ENCODE data around the gene ERRFI1. TPM values are rescaled to one million over a fixed set of nuclear protein-coding genes. Genes with fewer than 3 reads are reported as not detected.

The ERRFI1 gene
- polyA plus RNA-seq, 3 donors: 0.08 to 1.5 (median 0.28) TPM

DNA sequence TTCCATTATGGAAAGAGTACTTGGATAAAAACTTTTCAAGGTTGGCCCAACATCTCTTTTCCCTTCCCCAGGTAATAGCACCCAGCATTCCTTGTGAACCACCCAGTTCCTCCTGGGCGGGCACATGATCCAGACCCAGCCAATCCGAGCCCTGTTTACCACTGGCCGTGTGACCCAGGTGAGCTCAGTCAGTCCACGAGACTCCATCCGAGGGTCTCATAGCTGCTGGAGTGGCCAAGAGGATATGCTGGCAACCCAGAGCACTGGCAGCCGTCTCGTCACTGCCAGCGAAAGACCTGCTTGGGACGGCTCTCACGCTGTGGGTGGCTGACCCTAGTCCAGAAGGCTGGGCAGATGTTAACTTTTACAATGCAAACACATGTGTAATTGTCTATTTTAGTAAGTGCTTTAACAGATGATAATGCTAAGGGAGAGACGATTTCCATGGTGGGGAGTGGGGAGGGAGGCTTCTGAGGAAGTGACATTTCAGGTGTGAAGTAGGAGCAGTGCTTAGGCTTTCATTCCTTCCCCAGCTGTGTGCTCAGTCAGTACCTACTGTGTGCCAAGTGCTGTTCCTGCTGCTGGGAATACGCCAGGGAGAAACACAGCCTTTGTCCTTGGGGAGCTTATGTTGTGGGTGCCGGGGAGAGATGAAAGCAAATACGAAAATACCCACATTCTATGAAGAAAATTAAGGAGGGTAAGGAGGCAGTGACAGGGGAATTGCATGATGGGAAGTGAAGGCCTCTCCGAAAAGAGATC, 40.1 kb downstream of the ERRFI1 start:
- no peaks in the 10 kb centered on the region for H3K9me3 ChIP-seq (replicated peaks in 1 of 2; ENCODE audit: control insufficient read depth in 1 of 2, insufficient read depth in 1 of 2, low read length in 2 of 2)
- H3K36me3 Mint-ChIP-seq: peaks cover 60 to 82% of the 10 kb centered on the region in 2 donors
- no peaks in the 10 kb centered on the region for H3K79me2 ChIP-seq (ENCODE audit: insufficient read depth, low read length)
- H3K27ac ChIP-seq (ENCODE audit: low read depth in 1 of 2, low read length in 2 of 2): no peak overlapping the region
- no peak overlapping the region for H3K9ac ChIP-seq (ENCODE audit: insufficient read depth, low read length, poor library complexity, severe bottlenecking)
- H3K4me2 ChIP-seq (replicated peaks; ENCODE audit: extremely low read depth, low read length, poor library complexity, severe bottlenecking): no peak overlapping the region
- H3K4me1 Mint-ChIP-seq: peaks cover 4% of the 10 kb centered on the region
- no peak for DNase-seq
- H3K9me3 Mint-ChIP-seq: peaks cover 0 to 3% (median 0%) of the 10 kb centered on the region in 7 donors
- WGBS (ENCODE audit: insufficient coverage): 91% methylated on average over 11 of the region's 15 CpGs
- peak overlapping the region in 3 of 7 donors; percentile 48 to 55 (median 51) for H3K27ac Mint-ChIP-seq
- no peaks in the 10 kb centered on the region for H3K27me3 Mint-ChIP-seq (ENCODE audit: low read depth in 3 of 3)
- H2AFZ ChIP-seq (ENCODE audit: insufficient read depth, low read depth, low read length, poor library complexity, severe bottlenecking): no peak overlapping the region
- no peak overlapping the region for H3K4me3 ChIP-seq (replicated peaks in 1 of 3; ENCODE audit: low read depth in 2 of 3, low read length in 3 of 3)
- intact Hi-C loops (cut with micrococcal nuclease): loop anchor here in 1 of 2 donors (5.0 kb wide), 1 partner anchor 361 kb away; no protein-coding TSS in a partner anchor
- peaks cover 49 to 83% of the 10 kb centered on the region in 2 donors for H3K36me3 ChIP-seq (replicated peaks in 1 of 2; ENCODE audit: control insufficient read depth in 1 of 2, insufficient read depth in 2 of 2, low read length in 2 of 2)
- peaks cover 20% of the 10 kb centered on the region for H4K20me1 ChIP-seq (ENCODE audit: insufficient read depth, low read length)
- TF ChIP-seq, protein P1, sequence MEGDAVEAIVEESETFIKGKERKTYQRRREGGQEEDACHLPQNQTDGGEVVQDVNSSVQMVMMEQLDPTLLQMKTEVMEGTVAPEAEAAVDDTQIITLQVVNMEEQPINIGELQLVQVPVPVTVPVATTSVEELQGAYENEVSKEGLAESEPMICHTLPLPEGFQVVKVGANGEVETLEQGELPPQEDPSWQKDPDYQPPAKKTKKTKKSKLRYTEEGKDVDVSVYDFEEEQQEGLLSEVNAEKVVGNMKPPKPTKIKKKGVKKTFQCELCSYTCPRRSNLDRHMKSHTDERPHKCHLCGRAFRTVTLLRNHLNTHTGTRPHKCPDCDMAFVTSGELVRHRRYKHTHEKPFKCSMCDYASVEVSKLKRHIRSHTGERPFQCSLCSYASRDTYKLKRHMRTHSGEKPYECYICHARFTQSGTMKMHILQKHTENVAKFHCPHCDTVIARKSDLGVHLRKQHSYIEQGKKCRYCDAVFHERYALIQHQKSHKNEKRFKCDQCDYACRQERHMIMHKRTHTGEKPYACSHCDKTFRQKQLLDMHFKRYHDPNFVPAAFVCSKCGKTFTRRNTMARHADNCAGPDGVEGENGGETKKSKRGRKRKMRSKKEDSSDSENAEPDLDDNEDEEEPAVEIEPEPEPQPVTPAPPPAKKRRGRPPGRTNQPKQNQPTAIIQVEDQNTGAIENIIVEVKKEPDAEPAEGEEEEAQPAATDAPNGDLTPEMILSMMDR (IDR thresholded peaks at IDR 0.05): no peak
- no peaks in the 10 kb centered on the region for H3K4me1 ChIP-seq (ENCODE audit: control insufficient read depth in 1 of 2, insufficient read depth in 2 of 2, low read length in 2 of 2)
- no peaks in the 10 kb centered on the region for H3K27me3 ChIP-seq (ENCODE audit: control insufficient read depth in 2 of 2, insufficient read depth in 2 of 2, low read length in 2 of 2)
- H3K4me3 Mint-ChIP-seq: no peak overlapping the region

DNA sequence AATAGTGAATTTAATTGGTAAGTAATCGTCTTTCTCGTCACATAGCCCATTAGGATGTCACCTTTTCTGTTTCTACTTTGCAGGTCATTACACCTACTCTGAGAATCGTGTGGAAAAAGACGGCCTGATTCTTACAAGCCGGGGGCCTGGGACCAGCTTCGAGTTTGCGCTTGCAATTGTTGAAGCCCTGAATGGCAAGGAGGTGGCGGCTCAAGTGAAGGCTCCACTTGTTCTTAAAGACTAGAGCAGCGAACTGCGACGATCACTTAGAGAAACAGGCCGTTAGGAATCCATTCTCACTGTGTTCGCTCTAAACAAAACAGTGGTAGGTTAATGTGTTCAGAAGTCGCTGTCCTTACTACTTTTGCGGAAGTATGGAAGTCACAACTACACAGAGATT, 41.3 kb downstream of the ERRFI1 start:
- peaks cover 31% of the 10 kb centered on the region for H4K20me1 ChIP-seq (ENCODE audit: insufficient read depth, low read length)
- Mint-ChIP-seq H3K27ac (peak overlapping the region in 1 of 7 donors; percentile 40), H3K4me3 (no peak overlapping the region), H3K36me3 (peaks cover 62 to 82% of the 10 kb centered on the region in 2 donors), H3K4me1 (peaks cover 4% of the 10 kb centered on the region), H3K9me3 (peaks cover 0 to under 1% (median 0%) of the 10 kb centered on the region in 7 donors), H3K27me3 (ENCODE audit: low read depth in 3 of 3) (no peaks in the 10 kb centered on the region)
- no peak overlapping the region for H3K4me2 ChIP-seq (replicated peaks; ENCODE audit: extremely low read depth, low read length, poor library complexity, severe bottlenecking)
- no peak for DNase-seq
- no peak overlapping the region for H3K4me3 ChIP-seq (replicated peaks in 1 of 3; ENCODE audit: low read depth in 2 of 3, low read length in 3 of 3)
- intact Hi-C loops (cut with micrococcal nuclease): loop anchor here in 1 of 2 donors (5.0 kb wide), 1 partner anchor 362 kb away; no protein-coding TSS in a partner anchor
- peaks cover 59 to 87% of the 10 kb centered on the region in 2 donors for H3K36me3 ChIP-seq (replicated peaks in 1 of 2; ENCODE audit: control insufficient read depth in 1 of 2, insufficient read depth in 2 of 2, low read length in 2 of 2)
- WGBS (ENCODE audit: insufficient coverage): 97% methylated on average over 8 of the region's 15 CpGs
- no peaks in the 10 kb centered on the region for H3K9me3 ChIP-seq (replicated peaks in 1 of 2; ENCODE audit: control insufficient read depth in 1 of 2, insufficient read depth in 1 of 2, low read length in 2 of 2)
- H3K27ac ChIP-seq (ENCODE audit: low read depth in 1 of 2, low read length in 2 of 2): no peak overlapping the region
- H2AFZ ChIP-seq (ENCODE audit: insufficient read depth, low read depth, low read length, poor library complexity, severe bottlenecking): no peak overlapping the region
- no peak overlapping the region for H3K9ac ChIP-seq (ENCODE audit: insufficient read depth, low read length, poor library complexity, severe bottlenecking)
- TF ChIP-seq, protein P1 (IDR thresholded peaks at IDR 0.05): no peak
- no peaks in the 10 kb centered on the region for H3K27me3 ChIP-seq (ENCODE audit: control insufficient read depth in 2 of 2, insufficient read depth in 2 of 2, low read length in 2 of 2)
- H3K79me2 ChIP-seq (ENCODE audit: insufficient read depth, low read length): no peaks in the 10 kb centered on the region
- H3K4me1 ChIP-seq (ENCODE audit: control insufficient read depth in 1 of 2, insufficient read depth in 2 of 2, low read length in 2 of 2): no peaks in the 10 kb centered on the region
